ENCODE data around the gene TSFM.

TSFM gene

DNA sequence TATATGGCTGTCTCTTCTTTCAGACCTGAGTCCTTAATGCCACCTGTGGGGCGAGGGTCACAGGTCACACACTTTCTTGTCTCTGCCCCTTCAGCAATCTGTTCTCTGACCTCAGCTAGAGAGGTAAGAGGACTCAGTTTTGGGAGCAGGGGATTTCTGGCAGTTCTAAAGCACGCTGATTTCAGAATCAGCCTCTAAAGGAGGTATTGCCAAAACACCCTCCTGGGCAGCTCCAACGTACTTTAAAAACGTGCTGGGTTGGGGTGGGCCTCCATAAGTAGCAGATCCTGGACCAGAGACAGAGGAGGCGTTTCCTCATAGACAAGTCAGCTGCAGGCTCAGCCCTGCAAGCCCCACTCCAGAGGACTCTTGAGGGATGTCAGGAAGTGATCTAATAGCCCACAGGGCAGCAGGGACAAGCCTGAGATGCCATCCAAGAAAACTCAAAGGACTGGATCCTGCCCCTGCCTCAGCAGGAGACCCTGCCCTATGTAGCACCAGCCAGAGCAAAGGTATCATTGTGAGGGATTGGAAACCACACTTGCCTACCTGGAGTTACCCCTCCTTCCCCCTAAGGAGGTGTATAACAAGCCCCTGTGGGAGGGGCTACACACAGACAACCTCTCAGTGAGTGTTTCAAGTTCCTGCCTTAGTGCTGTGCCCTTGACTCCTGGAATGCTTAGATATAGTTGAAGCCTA lies 55.4 kb downstream of the TSFM start:
- DNase-seq: no peak

DNA sequence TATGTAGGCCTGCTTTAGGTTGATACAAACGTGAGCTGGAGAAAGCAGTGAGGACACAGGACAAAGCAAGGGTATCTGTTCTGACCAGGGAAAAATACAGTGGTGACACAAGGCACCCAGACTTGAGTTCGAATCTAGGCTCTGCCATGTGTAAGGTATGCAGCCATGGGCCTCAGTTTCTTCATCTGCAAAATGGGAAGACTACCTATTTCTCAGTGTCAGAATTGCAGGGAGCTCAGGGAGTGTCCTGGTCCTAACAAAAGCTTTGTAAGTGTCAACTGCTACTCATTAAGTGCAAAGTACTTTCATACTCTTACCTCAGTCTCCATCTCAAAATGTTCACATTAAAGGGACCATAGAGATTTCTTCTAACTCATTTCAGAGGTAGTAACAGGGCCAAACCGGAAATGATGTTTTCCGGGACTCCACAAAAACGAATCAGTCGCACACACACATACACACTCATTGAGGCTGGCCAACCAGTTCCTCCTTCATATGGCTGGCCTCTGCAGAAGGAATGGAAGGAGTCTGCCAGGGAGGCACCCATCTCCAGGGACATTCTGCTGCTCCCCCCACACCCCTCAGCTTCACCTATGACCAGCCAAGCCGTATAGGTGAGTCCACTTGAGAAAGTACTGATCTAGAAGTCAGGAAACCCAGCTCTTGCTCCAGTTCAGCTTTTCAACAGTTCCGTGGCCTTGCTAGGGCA lies 56.2 kb downstream of the TSFM start:
- peak; percentile 49 for DNase-seq

DNA sequence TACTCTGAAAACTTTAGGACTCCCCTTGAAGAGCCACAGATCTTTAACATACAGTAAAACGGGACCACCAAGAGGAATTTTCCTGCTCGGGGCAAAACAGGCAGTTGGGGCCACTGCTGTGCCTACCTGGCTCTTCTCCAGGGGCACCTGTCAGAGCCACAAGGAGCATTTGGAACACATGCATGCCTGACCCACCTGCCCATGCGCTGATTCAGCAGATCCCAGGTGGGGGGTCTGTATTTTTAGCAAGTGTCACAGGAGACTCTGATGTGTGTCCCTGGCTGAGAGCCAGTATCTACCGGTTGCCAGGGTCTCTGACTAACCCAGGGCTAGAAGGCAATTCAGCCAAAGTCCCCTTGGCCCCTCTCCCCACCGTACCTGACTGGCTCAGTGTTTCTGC lies 57.4 kb downstream of the TSFM start:
- no peak for DNase-seq

- DNase-seq: no peak
Observed at GRCh38 chr12:57840726-57841125, 58.1 kb downstream of the TSFM start.

DNA sequence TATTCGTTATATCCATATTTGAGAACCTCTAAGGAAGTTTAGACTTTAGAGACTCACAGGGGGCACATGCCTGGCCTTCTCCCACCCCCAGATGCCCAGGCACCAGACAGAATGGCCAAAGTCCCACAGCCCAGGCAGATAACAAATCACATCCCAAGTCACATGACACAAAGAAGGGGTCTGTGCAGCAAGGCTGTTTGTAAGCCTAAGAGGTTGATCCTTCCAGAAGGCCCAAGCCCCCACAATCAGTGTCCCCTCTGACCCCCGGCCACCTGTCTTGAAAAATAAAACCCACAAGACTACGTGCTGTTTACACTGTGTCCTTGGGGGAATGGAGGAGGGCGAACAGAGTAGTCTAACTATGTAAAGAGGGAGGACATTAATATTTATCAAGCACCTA lies 58.9 kb downstream of the TSFM start:
- DNase-seq: no peak

DNA sequence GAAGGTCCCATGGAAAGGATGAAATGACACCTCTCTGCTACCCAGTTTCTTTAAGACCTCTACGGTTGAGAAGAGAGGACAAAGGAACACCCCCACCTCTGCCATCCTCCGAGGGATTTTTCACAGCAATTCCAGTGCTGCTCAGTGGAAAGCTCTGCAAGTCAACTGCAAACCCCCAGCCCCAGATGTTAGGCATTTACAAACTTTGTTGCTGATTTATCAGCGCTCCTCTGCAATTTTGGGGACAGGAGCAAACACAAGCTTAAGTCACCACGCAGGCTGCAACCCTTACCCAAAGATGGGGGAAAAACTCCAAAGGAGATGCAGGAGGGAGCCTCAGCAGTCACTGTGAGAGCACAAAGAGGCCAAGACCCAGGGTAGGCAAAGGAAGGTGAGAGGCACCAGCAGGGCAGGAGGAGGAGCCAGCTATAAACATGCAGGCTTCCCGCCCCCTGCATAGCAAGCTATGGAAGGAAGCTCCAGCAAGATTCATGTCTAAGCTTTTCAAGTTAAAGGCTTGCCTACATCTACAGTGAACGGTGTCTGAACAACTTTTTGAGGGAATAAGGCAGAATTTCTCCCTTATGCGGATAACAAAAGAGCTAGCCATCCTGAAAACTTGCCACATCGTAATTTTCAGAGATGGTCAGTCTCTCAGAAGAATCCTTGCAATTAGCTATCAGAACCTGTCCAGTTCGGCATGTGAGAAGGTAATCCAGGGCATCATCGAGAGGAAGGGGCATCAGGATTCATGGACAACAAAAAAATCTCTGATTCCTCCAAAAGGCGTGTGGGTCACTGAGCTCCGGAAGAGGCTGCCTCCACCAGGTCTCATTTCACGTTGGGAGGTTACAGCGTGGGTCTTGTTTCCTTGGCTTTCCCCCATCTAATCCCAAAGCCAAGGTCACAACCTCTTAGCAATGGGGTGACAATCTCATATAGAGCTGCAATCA lies 60.0 kb downstream of the TSFM start:
- no peak for DNase-seq

- DNase-seq: peak; percentile 30
Observed at GRCh38 chr12:57844709-57845477, 62.3 kb downstream of the TSFM start.

DNA sequence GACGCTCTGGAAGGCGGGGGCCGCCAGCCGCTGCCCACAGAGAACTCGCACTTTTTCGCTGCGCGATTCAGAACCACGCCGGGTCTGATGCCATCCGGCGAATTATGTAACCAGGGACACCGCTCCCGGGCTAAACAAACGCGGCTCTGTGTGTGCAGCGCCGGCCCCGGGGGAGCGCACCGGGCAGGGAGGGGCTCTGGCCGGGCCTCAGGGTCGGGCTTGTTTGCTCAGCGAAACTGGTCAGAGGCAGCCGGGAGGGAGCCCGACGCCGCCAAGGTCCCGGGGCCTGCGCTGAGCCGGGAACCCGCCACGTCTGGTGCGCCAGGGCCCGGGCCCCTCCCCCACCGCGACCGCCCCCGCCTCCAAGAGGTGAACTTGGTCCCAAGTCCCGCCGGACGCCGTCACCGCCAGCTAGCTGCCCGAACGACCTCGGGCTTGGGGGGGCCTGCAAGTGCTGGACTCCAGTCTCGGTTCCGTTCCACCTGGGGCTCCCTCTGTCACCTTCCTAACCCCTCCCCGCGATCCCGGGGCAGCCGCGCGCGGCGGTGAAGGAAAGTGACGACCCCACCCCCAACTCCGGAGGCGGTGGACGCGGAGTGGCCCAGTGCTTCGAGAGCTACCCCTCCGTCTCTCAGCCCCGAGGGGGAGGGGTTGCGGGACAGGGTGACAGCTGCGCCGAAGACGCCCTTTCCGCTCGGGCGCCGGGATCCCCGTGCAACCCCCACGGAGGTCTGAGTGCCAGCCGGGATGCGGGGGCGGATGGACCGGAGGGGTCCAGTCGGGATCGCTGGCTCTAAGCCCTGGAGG lies 63.1 kb downstream of the TSFM start:
- DNase-seq: peak; percentile 60

DNA sequence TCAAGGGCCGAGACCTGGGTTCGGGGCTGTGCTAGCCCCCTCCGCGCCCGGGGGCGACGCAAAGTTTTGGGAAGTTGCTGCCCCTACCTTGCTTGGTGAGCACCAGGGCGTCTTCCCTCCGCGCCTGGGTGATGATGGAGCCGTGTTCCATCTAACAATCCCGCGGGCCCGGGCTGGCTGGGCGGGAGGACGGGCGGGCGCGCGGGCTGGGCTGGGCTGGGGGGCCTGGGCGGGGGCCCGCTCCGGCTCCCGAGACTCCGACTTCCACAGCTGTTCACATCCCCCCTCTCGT lies 63.6 kb downstream of the TSFM start:
- no peak for DNase-seq

- peak; percentile 90 for DNase-seq
Observed at GRCh38 chr12:57846577-57847319, 64.2 kb downstream of the TSFM start, which contains the start of gene CTDSP2. Gene CTDSP2, minus strand, starts transcription at chr12:57846729. Its CDS starts 294 bp downstream, at chr12:57846435.
